Duodenal mucosa (tissue), 2 donors: ENCODE measurements around the gene SIM1.

ENCODE experiments used
- H3K27ac ChIP-seq: one replicate; pipeline ENCODE4 v1.7.0; 2013; ENCODE audit warnings: low read depth, low read length
- H3K27me3 ChIP-seq, 2 donors: one replicate each; pipeline ENCODE4 v1.7.0; 2013; ENCODE audit warnings: low read length in 2 of 2, control low read depth in 1 of 2; ENCODE audit not compliant: insufficient read depth in 2 of 2, control insufficient read depth in 1 of 2
- H3K36me3 ChIP-seq, 2 donors: one replicate each; pipeline ENCODE4 v1.7.0; 2013; ENCODE audit warnings: low read length in 2 of 2, control low read depth in 1 of 2; ENCODE audit not compliant: insufficient read depth in 2 of 2, control insufficient read depth in 1 of 2
- H3K4me1 ChIP-seq, 2 donors: one replicate each; pipeline ENCODE4 v1.7.0; 2013; ENCODE audit warnings: low read length in 2 of 2, control low read depth in 1 of 2; ENCODE audit not compliant: insufficient read depth in 2 of 2, control insufficient read depth in 1 of 2
- H3K4me3 ChIP-seq, 2 donors: one replicate each; pipeline ENCODE4 v1.7.0; 2013; ENCODE audit warnings: low read length in 2 of 2, low read depth in 1 of 2
- H3K9ac ChIP-seq, 2 donors: one replicate each; pipeline ENCODE4 v1.7.0; 2013; ENCODE audit warnings: low read length in 2 of 2, low read depth in 1 of 2
- H3K9me3 ChIP-seq, 2 donors: one replicate each; pipeline ENCODE4 v1.7.0; 2013; ENCODE audit warnings: low read length in 2 of 2, control low read depth in 1 of 2; ENCODE audit not compliant: control insufficient read depth in 1 of 2

The SIM1 gene, protein sequence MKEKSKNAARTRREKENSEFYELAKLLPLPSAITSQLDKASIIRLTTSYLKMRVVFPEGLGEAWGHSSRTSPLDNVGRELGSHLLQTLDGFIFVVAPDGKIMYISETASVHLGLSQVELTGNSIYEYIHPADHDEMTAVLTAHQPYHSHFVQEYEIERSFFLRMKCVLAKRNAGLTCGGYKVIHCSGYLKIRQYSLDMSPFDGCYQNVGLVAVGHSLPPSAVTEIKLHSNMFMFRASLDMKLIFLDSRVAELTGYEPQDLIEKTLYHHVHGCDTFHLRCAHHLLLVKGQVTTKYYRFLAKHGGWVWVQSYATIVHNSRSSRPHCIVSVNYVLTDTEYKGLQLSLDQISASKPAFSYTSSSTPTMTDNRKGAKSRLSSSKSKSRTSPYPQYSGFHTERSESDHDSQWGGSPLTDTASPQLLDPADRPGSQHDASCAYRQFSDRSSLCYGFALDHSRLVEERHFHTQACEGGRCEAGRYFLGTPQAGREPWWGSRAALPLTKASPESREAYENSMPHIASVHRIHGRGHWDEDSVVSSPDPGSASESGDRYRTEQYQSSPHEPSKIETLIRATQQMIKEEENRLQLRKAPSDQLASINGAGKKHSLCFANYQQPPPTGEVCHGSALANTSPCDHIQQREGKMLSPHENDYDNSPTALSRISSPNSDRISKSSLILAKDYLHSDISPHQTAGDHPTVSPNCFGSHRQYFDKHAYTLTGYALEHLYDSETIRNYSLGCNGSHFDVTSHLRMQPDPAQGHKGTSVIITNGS

DNA sequence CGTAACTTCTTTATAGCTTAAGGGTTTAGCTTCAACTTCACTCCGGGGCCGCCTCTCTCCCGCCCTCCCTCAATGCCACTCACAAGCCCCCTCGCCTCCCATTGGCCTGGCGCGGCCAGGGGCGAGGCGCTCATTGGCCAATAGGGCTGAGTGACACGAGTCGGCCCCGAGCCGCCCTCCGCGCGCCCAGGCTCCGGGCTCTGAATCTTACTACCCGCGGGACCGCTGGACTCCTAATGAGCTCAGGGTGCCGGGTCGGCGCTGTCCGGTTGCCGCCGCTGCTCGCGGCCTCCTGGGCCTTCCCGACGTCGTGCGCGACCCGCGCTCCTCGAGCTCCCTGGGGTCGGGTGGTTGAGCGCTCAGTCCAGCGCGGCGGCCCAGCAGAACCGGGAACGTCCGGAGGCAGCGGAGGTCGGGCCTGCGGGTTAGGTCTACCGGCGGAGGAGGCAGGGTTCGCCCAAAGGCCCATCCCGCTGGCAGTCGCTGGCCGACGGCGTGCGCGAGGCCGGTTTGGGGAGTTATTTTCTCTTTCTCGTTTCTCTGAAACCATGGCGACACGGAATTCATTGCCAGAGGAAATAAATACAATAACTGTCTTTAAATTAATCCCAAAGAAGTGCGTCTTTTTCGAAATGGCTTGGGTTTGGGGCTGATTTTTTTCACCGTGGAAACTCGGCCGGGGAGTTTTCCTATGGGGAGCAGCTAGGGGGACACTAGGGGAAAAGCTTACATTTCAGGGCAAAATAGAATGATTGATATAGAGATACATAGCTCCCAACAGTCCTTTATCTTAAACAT lies at the start of gene SIM1:
SIM1 (minus strand) TSS at position 19 of the 798 bp plus-strand sequence. CDS start 1,453 bp downstream, outside the sequence.
- Histone ChIP-seq H3K4me1 (no peaks in the 10 kb centered on the region), H3K36me3 (no peaks in the 10 kb centered on the region), H3K9ac (no peak within 1 kb of the TSS), H3K9me3 (no peaks in the 10 kb centered on the region), H3K27me3 (peaks cover 95% of the 10 kb centered on the region in 2 donors), H3K4me3 (peak within 1 kb of the TSS in 1 of 2 donors; percentile 48), H3K27ac (peak within 1 kb of the TSS; percentile 20)

DNA sequence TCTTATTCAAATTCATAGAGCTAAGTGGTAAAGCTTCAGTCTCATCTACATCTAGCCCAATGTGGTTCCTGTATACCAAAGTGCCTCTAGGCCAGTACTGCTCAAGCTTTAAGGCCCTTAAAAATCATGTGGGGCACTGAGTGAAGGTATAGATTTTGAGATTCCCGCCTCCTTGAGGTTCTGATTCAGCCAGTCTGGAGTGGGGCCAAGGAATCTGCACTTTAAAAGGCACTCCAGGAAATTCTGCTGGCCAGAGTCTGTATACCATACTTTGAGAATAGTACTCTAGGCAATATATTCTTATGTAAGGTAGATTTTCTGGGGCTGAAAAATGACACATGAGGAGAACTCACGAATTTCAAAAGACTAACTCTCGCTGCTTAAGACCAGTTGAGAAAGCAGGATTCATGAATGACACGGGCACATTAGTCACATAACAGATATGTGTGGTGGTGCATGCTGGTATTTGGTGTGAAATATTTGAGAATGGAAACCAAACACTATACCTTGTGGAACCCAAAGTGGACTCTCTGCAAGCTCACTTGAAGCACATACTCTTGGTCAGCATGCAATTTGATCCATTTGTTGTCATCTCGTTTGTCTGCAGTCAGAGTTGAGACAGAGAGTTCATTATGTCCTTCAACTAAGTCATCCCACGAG lies 47.6 kb upstream of the SIM1 start:
- H3K4me3 ChIP-seq, result no peak overlapping the region
- H3K27me3 ChIP-seq, result no peaks in the 10 kb centered on the region
- H3K36me3 ChIP-seq, result peaks cover 23 to 40% of the 10 kb centered on the region in 2 donors
- no peak overlapping the region for H3K9ac ChIP-seq
- no peaks in the 10 kb centered on the region for H3K4me1 ChIP-seq
- H3K27ac ChIP-seq, result no peak overlapping the region
- no peaks in the 10 kb centered on the region for H3K9me3 ChIP-seq

DNA sequence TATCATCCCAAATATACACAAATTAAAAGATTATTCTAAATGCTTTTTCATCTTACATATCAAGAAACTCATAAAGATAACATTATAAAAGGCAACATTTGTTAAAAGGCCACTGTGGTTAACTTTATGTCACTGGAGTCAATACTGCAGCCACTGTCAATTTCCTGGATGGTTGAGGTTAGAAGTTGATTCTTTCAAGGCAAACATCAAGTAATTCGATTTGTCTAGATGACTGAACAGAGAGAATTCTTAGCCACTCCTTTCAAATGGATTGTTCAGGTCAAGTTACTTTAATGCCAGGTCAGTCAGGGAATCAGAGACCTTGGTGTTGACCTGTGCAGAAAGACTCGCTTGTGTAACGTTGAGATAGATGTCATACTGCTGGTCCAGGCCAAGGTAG lies 44.4 kb upstream of the SIM1 start:
- H3K27ac ChIP-seq, result no peak overlapping the region
- H3K4me1 ChIP-seq, result no peaks in the 10 kb centered on the region
- H3K27me3 ChIP-seq, result no peaks in the 10 kb centered on the region
- no peaks in the 10 kb centered on the region for H3K9me3 ChIP-seq
- H3K9ac ChIP-seq, result no peak overlapping the region
- H3K4me3 ChIP-seq, result no peak overlapping the region
- H3K36me3 ChIP-seq, result peaks cover 14 to 25% of the 10 kb centered on the region in 2 donors

DNA sequence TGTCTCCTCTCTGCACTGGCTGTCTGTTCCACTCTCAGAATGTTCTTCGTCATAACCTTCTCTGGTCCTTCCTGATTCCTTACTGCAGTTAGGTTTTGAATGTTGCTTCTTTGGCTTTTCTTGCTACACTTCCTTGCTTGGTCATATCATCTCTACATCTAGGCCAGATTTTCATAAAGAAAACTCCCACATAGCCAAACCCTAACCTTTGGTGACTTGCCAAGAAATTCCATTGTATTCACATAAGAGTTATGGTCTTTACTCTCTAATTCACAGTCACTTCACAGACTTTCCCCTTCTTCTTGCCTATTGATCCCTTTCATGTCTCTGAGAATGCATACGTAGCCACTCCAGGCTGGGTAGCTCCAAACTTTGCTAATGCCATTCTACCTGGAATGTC lies 41.9 kb upstream of the SIM1 start:
- H3K27me3 ChIP-seq, result no peaks in the 10 kb centered on the region
- H3K4me1 ChIP-seq, result no peaks in the 10 kb centered on the region
- H3K9ac ChIP-seq, result no peak overlapping the region

DNA sequence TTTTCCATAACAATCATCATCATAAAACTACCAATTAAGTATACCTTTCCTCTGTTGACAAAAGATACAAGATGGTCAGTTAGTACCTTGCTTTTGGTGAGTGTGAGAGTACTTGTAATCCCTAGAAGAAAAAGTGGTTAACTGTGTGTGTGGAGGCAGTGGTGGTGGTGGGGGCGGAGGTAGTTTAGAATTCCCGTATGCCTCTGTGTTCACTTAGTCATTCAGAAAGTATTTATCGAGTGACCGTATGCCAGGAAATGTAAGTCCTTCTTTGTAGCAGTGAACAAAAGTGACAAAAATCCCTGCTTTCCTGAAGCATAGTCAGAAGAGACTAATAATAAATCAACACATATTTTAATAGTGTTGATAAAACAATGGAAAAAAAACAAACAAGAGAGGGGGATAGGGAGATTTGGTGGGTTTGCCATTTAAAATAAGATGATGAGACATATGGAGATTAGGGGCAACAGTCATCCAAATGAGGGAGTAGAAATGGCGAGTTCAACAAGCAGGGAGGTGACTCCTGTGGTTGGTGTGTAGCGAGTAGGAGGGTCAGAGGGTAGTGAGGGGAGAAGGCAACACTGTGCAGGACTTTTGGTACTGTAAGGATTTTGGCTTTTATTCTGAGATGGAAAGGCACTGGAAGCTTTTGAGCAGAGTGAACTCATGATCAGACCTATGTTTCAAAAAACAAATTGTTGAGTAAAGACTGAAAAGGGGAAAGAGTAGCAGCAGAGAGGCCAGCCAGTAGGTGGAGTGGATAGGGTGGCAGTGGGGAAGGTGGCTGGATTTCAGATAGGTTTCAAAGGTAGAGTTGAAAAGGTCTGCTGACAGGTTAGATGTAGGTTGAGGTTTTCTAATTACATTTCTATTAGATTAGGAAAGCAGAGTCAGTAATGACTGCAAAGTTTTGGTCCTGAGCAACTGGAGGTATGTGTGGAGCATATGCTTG lies 40.3 kb upstream of the SIM1 start:
- Histone ChIP-seq H3K9me3 (no peaks in the 10 kb centered on the region), H3K9ac (no peak overlapping the region), H3K36me3 (peaks cover 6 to 8% of the 10 kb centered on the region in 2 donors), H3K27me3 (no peaks in the 10 kb centered on the region), H3K4me3 (no peak overlapping the region), H3K27ac (no peak overlapping the region), H3K4me1 (no peaks in the 10 kb centered on the region)

More for the DNA sequence above, 41.9 kb upstream of the SIM1 start:
- H3K9me3 ChIP-seq, result no peaks in the 10 kb centered on the region
- no peak overlapping the region for H3K4me3 ChIP-seq
- no peak overlapping the region for H3K27ac ChIP-seq
- H3K36me3 ChIP-seq, result peaks cover 6 to 14% of the 10 kb centered on the region in 2 donors

DNA sequence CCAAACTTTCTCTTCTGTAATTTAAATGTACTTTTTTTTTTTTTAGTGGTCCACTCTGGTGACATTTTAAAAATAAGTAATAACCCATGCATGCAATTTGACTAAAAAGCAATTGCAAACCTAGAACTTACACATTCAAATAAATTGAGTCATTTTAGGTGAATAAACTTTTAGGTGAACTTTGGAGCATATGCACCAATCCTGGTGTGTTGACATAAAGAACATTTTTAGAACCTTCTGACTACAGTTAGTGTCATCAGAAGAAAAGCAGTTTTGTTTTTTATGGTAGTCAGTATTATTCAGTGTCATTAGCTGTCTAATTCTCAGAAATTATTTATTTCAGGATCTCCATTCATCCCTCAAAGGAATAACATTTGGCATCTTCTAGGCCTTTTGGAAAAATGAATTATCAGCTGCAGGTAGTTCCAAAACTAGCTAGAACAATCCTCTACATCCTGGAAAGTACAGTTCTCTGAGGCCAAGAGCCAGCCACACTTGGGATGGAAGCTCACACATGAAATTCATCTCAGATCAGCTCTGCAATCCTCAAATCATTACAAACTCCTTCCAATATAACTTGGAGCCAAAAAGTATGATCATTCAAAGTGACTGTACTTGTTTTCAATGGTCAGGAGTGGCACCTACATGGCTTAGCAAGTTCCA lies 38.5 kb upstream of the SIM1 start:
- Histone ChIP-seq H3K9ac (no peak overlapping the region), H3K27ac (no peak overlapping the region), H3K9me3 (no peaks in the 10 kb centered on the region)

DNA sequence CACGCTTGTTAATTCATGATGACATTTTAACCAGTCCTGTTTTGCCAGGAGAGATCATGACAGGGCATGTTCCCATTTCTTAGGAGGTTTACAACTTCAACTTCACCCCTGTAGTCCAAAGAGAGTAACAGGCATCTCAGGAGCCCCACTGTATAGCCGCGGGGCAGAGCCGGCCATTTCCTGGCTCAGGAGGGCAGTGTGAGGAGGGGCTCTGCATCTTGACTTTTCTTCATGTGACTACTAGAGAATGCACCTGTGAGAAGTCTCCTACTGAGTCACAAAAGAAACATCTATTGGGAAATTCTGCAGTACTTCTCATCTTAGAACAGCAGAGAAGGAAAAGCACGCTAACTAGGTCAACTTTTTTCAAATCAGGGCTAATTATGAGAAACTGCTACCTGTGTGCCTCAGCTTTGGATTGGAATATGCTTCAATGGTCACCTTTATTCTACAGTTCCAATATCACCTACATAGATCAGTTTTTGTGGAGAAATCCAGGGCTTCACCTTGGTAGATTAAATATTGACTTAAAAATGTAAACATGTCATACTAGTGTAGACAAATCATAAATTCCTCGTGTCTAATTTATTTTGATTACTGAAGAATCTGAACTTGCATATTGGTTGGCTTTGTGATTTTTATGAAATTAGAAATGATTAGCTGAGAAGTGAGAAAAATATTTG lies 28.6 kb upstream of the SIM1 start:
- Histone ChIP-seq H3K4me3 (no peak overlapping the region), H3K36me3 (no peaks in the 10 kb centered on the region), H3K4me1 (no peaks in the 10 kb centered on the region), H3K27me3 (peaks cover 3 to 13% of the 10 kb centered on the region in 2 donors), H3K9me3 (no peaks in the 10 kb centered on the region), H3K9ac (no peak overlapping the region), H3K27ac (no peak overlapping the region)

More for the DNA sequence above, 38.5 kb upstream of the SIM1 start:
- Histone ChIP-seq H3K36me3 (peaks cover 0 to 4% of the 10 kb centered on the region in 2 donors), H3K4me3 (no peak overlapping the region), H3K27me3 (no peaks in the 10 kb centered on the region), H3K4me1 (no peaks in the 10 kb centered on the region)

DNA sequence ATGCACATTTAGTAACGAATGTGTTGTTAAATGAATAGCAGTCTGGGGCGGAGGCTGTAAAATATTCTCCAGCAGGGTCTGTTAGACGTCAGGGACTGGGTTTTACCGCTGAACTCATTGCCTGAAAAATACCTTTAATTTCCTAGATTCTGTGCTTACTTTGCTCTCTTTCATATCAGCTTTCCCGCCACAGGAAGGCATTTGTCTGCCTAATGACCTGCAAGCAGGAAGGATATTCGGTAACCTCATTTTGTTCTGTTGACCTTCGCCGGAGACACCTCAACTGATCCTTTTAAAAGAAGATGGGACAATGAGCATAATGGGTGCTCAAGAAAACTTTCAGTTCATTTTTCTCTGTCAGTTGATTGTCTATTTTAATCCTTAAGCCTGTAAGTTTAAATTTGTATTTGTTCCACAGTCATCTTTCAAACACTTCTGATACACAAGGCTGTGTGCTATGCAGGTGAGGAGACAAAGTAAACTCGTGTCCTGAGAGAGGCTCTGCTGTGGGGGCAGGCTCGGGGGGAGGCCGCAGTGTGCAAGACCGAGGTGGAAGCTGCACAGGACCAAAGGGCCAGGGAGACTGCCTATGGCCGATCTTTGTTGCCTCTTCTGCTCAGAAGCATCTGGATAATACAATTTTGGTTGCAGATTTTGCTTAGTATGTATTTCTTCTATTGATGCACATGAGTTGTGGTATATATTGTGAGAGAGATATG lies 27.4 kb upstream of the SIM1 start:
- no peak overlapping the region for H3K4me3 ChIP-seq

More for the DNA sequence above, 27.4 kb upstream of the SIM1 start:
- H3K4me1 ChIP-seq, result no peaks in the 10 kb centered on the region
- H3K27me3 ChIP-seq, result peaks cover 3 to 13% of the 10 kb centered on the region in 2 donors
- no peaks in the 10 kb centered on the region for H3K36me3 ChIP-seq
- H3K9me3 ChIP-seq, result no peaks in the 10 kb centered on the region
- H3K9ac ChIP-seq, result no peak overlapping the region
- H3K27ac ChIP-seq, result no peak overlapping the region
